Brain microvascular endothelial cell (primary cell): ENCODE results near the gene CRACR2A.
A peak's percentile ranks its signal among the peaks of the same experiment; 100 is the strongest.

Source experiments
- DNase-seq: peaks from one replicate; pipeline ENCODE4 v3.0.0-alpha.2; 2020
- H3K27ac ChIP-seq: fragments of 250-450 bp; sonication (Bioruptor Pico); 2 replicates; pipeline ENCODE4 v1.5.1; 2020; ENCODE audit warnings: mild to moderate bottlenecking, moderate library complexity
- H3K27me3 ChIP-seq: fragments of 250-450 bp; sonication (Bioruptor Pico); replicated peaks from 2 replicates; pipeline ENCODE4 v1.5.1; 2020; ENCODE audit warnings: mild to moderate bottlenecking
- H3K36me3 ChIP-seq: fragments of 250-450 bp; sonication (Bioruptor Pico); replicated peaks from 2 replicates; pipeline ENCODE4 v1.5.1; 2020; ENCODE audit warnings: mild to moderate bottlenecking
- H3K4me3 ChIP-seq: 2 replicates; pipeline ENCODE4 v1.5.1; 2011; ENCODE audit warnings: low read depth, mild to moderate bottlenecking, control low read depth, low read length, moderate library complexity
- CTCF ChIP-seq: IDR thresholded peaks from 2 replicates; pipeline ENCODE4 v1.5.1; 2011; ENCODE audit warnings: low read depth, mild to moderate bottlenecking, moderate library complexity, low read length, control low read depth, inconsistent platforms; ENCODE audit errors: missing control alignments
- in situ Hi-C: cut with HindIII; loops from 2 replicates; pipeline ENCODE4 v1.10.0; 2017; ENCODE audit warnings: low sequenced_read_pairs, low pct_ligation_motif_present

The CRACR2A gene

GRCh38 chr12:3698218-3698974 is 54.5 kb downstream of the CRACR2A start:
- DNase-seq, result peak; percentile 93
- Histone ChIP-seq H3K27me3 (no peaks in the 10 kb centered on the region), H3K36me3 (no peaks in the 10 kb centered on the region), H3K27ac (peak overlapping the region; percentile 81), H3K4me3 (no peak overlapping the region)
- in situ Hi-C loops, result no loop called here
- TF ChIP-seq CTCF, result no peak

- Histone ChIP-seq H3K4me3 (no peak overlapping the region), H3K27me3 (no peaks in the 10 kb centered on the region), H3K36me3 (no peaks in the 10 kb centered on the region), H3K27ac (peak overlapping the region; percentile 57)
- in situ Hi-C loops, result no loop called here
- TF ChIP-seq CTCF, result no peak
- DNase-seq, result no peak
Observed at GRCh38 chr12:3697311-3697870, 55.5 kb downstream of the CRACR2A start.

- Histone ChIP-seq H3K27ac (no peak overlapping the region), H3K27me3 (no peaks in the 10 kb centered on the region), H3K4me3 (no peak overlapping the region), H3K36me3 (no peaks in the 10 kb centered on the region)
- TF ChIP-seq CTCF, result no peak
- in situ Hi-C loops, result no loop called here
- no peak for DNase-seq
Observed at GRCh38 chr12:3694673-3695072, 58.2 kb downstream of the CRACR2A start.

GRCh38 chr12:3692616-3693365 is 60.1 kb downstream of the CRACR2A start:
- in situ Hi-C loops, result no loop called here
- Histone ChIP-seq H3K4me3 (no peak overlapping the region), H3K27me3 (no peaks in the 10 kb centered on the region), H3K27ac (no peak overlapping the region), H3K36me3 (no peaks in the 10 kb centered on the region)
- DNase-seq, result no peak
- no peak for TF ChIP-seq CTCF

- Histone ChIP-seq H3K36me3 (no peaks in the 10 kb centered on the region), H3K27me3 (no peaks in the 10 kb centered on the region), H3K27ac (no peak overlapping the region), H3K4me3 (no peak overlapping the region)
- TF ChIP-seq CTCF, result no peak
- in situ Hi-C loops, result no loop called here
- no peak for DNase-seq
Observed at GRCh38 chr12:3686463-3686862, 66.4 kb downstream of the CRACR2A start.
